CD8-positive, alpha-beta memory T cell (primary cell): Measurements from ENCODE around the gene CRMP1. TPM values are rescaled to one million over a fixed set of nuclear protein-coding genes. Genes with fewer than 3 reads are reported as not detected.

Source experiments
- CTCF ChIA-PET: fragments of 350-600 bp; sonication (Branson Sonifier 250); formaldehyde crosslinking; loops from one replicate; lab custom pipeline; 2021; ENCODE audit warnings: antibody characterized with exemption; lab: Charles Lee
- POLR2A ChIA-PET: fragments of 350-600 bp; sonication (Branson Sonifier 250); formaldehyde crosslinking; loops from one replicate; lab custom pipeline; 2021; ENCODE audit warnings: antibody characterized with exemption; lab: Charles Lee
- DNase-seq, 5 donors: peaks; one replicate each; pipeline versions ENCODE4 v3.0.0 to v3.0.0-alpha.2; 2020 to 2022; ENCODE audit warnings: mixed read lengths in 1 of 5
- H3K27ac ChIP-seq: one replicate; pipeline ENCODE4 v1.7.0; 2013; ENCODE audit warnings: low read depth, mild to moderate bottlenecking, low read length, moderate library complexity
- H3K27me3 ChIP-seq: 2 replicates; pipeline ENCODE4 v1.7.0; 2013; ENCODE audit warnings: low read length, mild to moderate bottlenecking; ENCODE audit not compliant: insufficient read depth, poor library complexity, severe bottlenecking
- H3K36me3 ChIP-seq: 2 replicates; pipeline ENCODE4 v1.7.0; 2013; ENCODE audit warnings: mild to moderate bottlenecking, low read length, moderate library complexity; ENCODE audit not compliant: insufficient read depth
- H3K4me1 ChIP-seq: 2 replicates; pipeline ENCODE4 v1.7.0; 2013; ENCODE audit warnings: mild to moderate bottlenecking, low read length, moderate library complexity; ENCODE audit not compliant: insufficient read depth
- H3K4me3 ChIP-seq: 2 replicates; pipeline ENCODE4 v1.7.0; 2013; ENCODE audit warnings: mild to moderate bottlenecking, low read length
- H3K9me3 ChIP-seq: 2 replicates; pipeline ENCODE4 v1.7.0; 2013; ENCODE audit warnings: mild to moderate bottlenecking, low read length
- H3K27ac Mint-ChIP-seq, 8 donors: one replicate each; pipeline ENCODE4 v1.8.0; 2020 to 2021; ENCODE audit warnings: mixed read lengths in 8 of 8, mild to moderate bottlenecking in 6 of 8, inconsistent platforms in 3 of 8, moderate library complexity in 3 of 8
- H3K27me3 Mint-ChIP-seq, 2 donors: one replicate each; pipeline ENCODE4 v1.8.0; 2020 to 2021; ENCODE audit warnings: mixed read lengths in 2 of 2, mild to moderate bottlenecking in 1 of 2, moderate library complexity in 1 of 2
- H3K36me3 Mint-ChIP-seq, 3 donors: one replicate each; pipeline ENCODE4 v1.8.0; 2020 to 2021; ENCODE audit warnings: mixed read lengths in 3 of 3, inconsistent platforms in 1 of 3, mild to moderate bottlenecking in 1 of 3
- H3K4me1 Mint-ChIP-seq, 3 donors: one replicate each; pipeline ENCODE4 v1.8.0; 2020 to 2021; ENCODE audit warnings: mixed read lengths in 3 of 3, inconsistent platforms in 1 of 3, mild to moderate bottlenecking in 1 of 3
- H3K4me3 Mint-ChIP-seq, 7 donors: one replicate each; pipeline ENCODE4 v1.8.0; 2020 to 2021; ENCODE audit warnings: mixed read lengths in 7 of 7, mild to moderate bottlenecking in 6 of 7, moderate library complexity in 4 of 7, inconsistent platforms in 2 of 7
- H3K9me3 Mint-ChIP-seq, 5 donors: one replicate each; pipeline ENCODE4 v1.8.0; 2020 to 2022; ENCODE audit warnings: mixed read lengths in 5 of 5, mild to moderate bottlenecking in 3 of 5, moderate library complexity in 2 of 5, inconsistent platforms in 1 of 5
- polyA plus RNA-seq: library from polyadenylated mRNA; unstranded; fragments of 300-500 nt; fragmentation: Illumina TruSeq; gene quantifications from one replicate; pipeline ENCODE4 v1.2.3, GENCODE V29; 2021
- total RNA-seq, 2 experiments: library from RNA; stranded (reverse); gene quantifications; one replicate each; pipeline ENCODE4 v1.2.3, GENCODE V29; 2021

CRMP1 gene
- total and polyA plus RNA-seq, 3 experiments from 2014 or later, result 0.10 TPM; not detected in 2

- Histone ChIP-seq H3K27ac (no peak overlapping the region), H3K36me3 (no peaks in the 10 kb centered on the region), H3K9me3 (no peaks in the 10 kb centered on the region), H3K4me3 (no peak overlapping the region), H3K4me1 (no peaks in the 10 kb centered on the region), H3K27me3 (no peaks in the 10 kb centered on the region)
- no peak overlapping the region for H3K4me3 Mint-ChIP-seq
- peaks cover 4 to 10% of the 10 kb centered on the region in 2 donors for H3K27me3 Mint-ChIP-seq
- ChIA-PET CTCF (no interaction called here), POLR2A (no interaction called here)
- no peaks in the 10 kb centered on the region for H3K36me3 Mint-ChIP-seq
- no peaks in the 10 kb centered on the region for H3K9me3 Mint-ChIP-seq
- DNase-seq, result no peak
- H3K4me1 Mint-ChIP-seq, result no peaks in the 10 kb centered on the region
- H3K27ac Mint-ChIP-seq, result no peak overlapping the region
Observed at GRCh38 chr4:5854929-5855328, 38.0 kb downstream of the CRMP1 start.

GRCh38 chr4:5852523-5853202, 40.2 kb downstream of the CRMP1 start:
- Histone ChIP-seq H3K4me3 (no peak overlapping the region), H3K4me1 (no peaks in the 10 kb centered on the region), H3K27ac (no peak overlapping the region), H3K9me3 (no peaks in the 10 kb centered on the region), H3K36me3 (no peaks in the 10 kb centered on the region), H3K27me3 (no peaks in the 10 kb centered on the region)
- no peak overlapping the region for H3K4me3 Mint-ChIP-seq
- H3K27me3 Mint-ChIP-seq, result peaks cover 10 to 27% of the 10 kb centered on the region in 2 donors
- POLR2A ChIA-PET, result no interaction called here
- no peak overlapping the region for H3K27ac Mint-ChIP-seq
- H3K9me3 Mint-ChIP-seq, result no peaks in the 10 kb centered on the region
- no peak for DNase-seq
- no peaks in the 10 kb centered on the region for H3K36me3 Mint-ChIP-seq
- CTCF ChIA-PET, result no interaction called here
- H3K4me1 Mint-ChIP-seq, result no peaks in the 10 kb centered on the region

- Mint-ChIP-seq H3K27me3 (peaks cover 13 to 29% of the 10 kb centered on the region in 2 donors), H3K4me1 (no peaks in the 10 kb centered on the region), H3K27ac (no peak overlapping the region), H3K4me3 (no peak overlapping the region), H3K9me3 (no peaks in the 10 kb centered on the region), H3K36me3 (no peaks in the 10 kb centered on the region)
- no peaks in the 10 kb centered on the region for H3K27me3 ChIP-seq
- H3K4me1 ChIP-seq, result no peaks in the 10 kb centered on the region
- no peaks in the 10 kb centered on the region for H3K36me3 ChIP-seq
- ChIA-PET POLR2A (no interaction called here), CTCF (no interaction called here)
- H3K27ac ChIP-seq, result no peak overlapping the region
- DNase-seq, result no peak
- H3K9me3 ChIP-seq, result no peaks in the 10 kb centered on the region
- H3K4me3 ChIP-seq, result no peak overlapping the region
Observed at GRCh38 chr4:5851637-5852301, 41.1 kb downstream of the CRMP1 start.

- Histone ChIP-seq H3K27ac (no peak overlapping the region), H3K9me3 (no peaks in the 10 kb centered on the region), H3K36me3 (no peaks in the 10 kb centered on the region), H3K27me3 (no peaks in the 10 kb centered on the region), H3K4me1 (no peaks in the 10 kb centered on the region), H3K4me3 (no peak overlapping the region)
- no peak for DNase-seq
- Mint-ChIP-seq H3K36me3 (no peaks in the 10 kb centered on the region), H3K4me1 (no peaks in the 10 kb centered on the region), H3K4me3 (no peak overlapping the region), H3K9me3 (no peaks in the 10 kb centered on the region), H3K27me3 (peaks cover 9 to 22% of the 10 kb centered on the region in 2 donors), H3K27ac (peak overlapping the region in 1 of 8 donors; percentile 72)
- CTCF ChIA-PET, result no interaction called here
- POLR2A ChIA-PET, result no interaction called here
Observed at GRCh38 chr4:5845035-5845905, 47.6 kb downstream of the CRMP1 start.

GRCh38 chr4:5843573-5844530, 49.0 kb downstream of the CRMP1 start:
- H3K4me1 Mint-ChIP-seq, result no peaks in the 10 kb centered on the region
- H3K27me3 ChIP-seq, result no peaks in the 10 kb centered on the region
- H3K4me3 Mint-ChIP-seq, result no peak overlapping the region
- no peak overlapping the region for H3K27ac Mint-ChIP-seq
- H3K27me3 Mint-ChIP-seq, result peaks cover 9 to 16% of the 10 kb centered on the region in 2 donors
- no peak overlapping the region for H3K4me3 ChIP-seq
- no peaks in the 10 kb centered on the region for H3K36me3 ChIP-seq
- H3K27ac ChIP-seq, result no peak overlapping the region
- H3K9me3 ChIP-seq, result no peaks in the 10 kb centered on the region
- no peaks in the 10 kb centered on the region for H3K9me3 Mint-ChIP-seq
- ChIA-PET POLR2A (no interaction called here), CTCF (interaction anchor here (1.0 kb wide), 1 partner anchor 156 kb away, joined by 3 read pairs; no protein-coding TSS in a partner anchor)
- no peak for DNase-seq
- H3K36me3 Mint-ChIP-seq, result no peaks in the 10 kb centered on the region
- H3K4me1 ChIP-seq, result no peaks in the 10 kb centered on the region

GRCh38 chr4:5842456-5842855, 50.4 kb downstream of the CRMP1 start:
- Mint-ChIP-seq H3K36me3 (no peaks in the 10 kb centered on the region), H3K4me1 (no peaks in the 10 kb centered on the region), H3K9me3 (no peaks in the 10 kb centered on the region), H3K27ac (no peak overlapping the region), H3K4me3 (no peak overlapping the region), H3K27me3 (peaks cover 3 to 5% of the 10 kb centered on the region in 2 donors)
- Histone ChIP-seq H3K27ac (no peak overlapping the region), H3K27me3 (no peaks in the 10 kb centered on the region), H3K4me3 (no peak overlapping the region), H3K9me3 (no peaks in the 10 kb centered on the region), H3K4me1 (no peaks in the 10 kb centered on the region), H3K36me3 (no peaks in the 10 kb centered on the region)
- no peak for DNase-seq
- ChIA-PET POLR2A (no interaction called here), CTCF (interaction anchor here (1.0 kb wide), 1 partner anchor 154 kb away, joined by 3 read pairs; no protein-coding TSS in a partner anchor)

- Histone ChIP-seq H3K27ac (no peak overlapping the region), H3K36me3 (no peaks in the 10 kb centered on the region), H3K4me3 (no peak overlapping the region), H3K4me1 (no peaks in the 10 kb centered on the region), H3K27me3 (no peaks in the 10 kb centered on the region), H3K9me3 (no peaks in the 10 kb centered on the region)
- no peak for DNase-seq
- CTCF ChIA-PET, result no interaction called here
- Mint-ChIP-seq H3K4me3 (no peak overlapping the region), H3K27ac (no peak overlapping the region), H3K27me3 (peaks cover 0 to 5% of the 10 kb centered on the region in 2 donors), H3K36me3 (no peaks in the 10 kb centered on the region), H3K4me1 (no peaks in the 10 kb centered on the region), H3K9me3 (no peaks in the 10 kb centered on the region)
- POLR2A ChIA-PET, result no interaction called here
Observed at GRCh38 chr4:5839751-5840674, 52.9 kb downstream of the CRMP1 start.
